ENCODE measurements around the gene NTSR1.
A peak's percentile ranks its signal among the peaks of the same experiment; 100 is the strongest.

The NTSR1 gene

GRCh38 chr20:62811320-62811719, 102.7 kb downstream of the NTSR1 start:
- DNase-seq (ENCODE audit: low read depth in 1 of 2, low spot score in 1 of 2): no peak
- Histone ChIP-seq H3K27ac (replicated peaks) (no peak overlapping the region), H3K27me3 (ENCODE audit: insufficient read depth, poor library complexity, severe bottlenecking) (peaks cover 10% of the 10 kb centered on the region), H3K4me3 (replicated peaks; ENCODE audit: insufficient read depth, low read length) (no peak overlapping the region)
- no peak for TF ChIP-seq CTCF (IDR thresholded peaks at IDR 0.05; ENCODE audit: insufficient read depth, low read length)
- TF ChIP-seq REST (IDR thresholded peaks at IDR 0.05; ENCODE audit: insufficient replicate concordance, low read depth): no peak
- TF ChIP-seq GABPA (IDR thresholded peaks at IDR 0.05; ENCODE audit: low read depth): no peak
- no peak for TF ChIP-seq POLR2AphosphoS5 (IDR thresholded peaks at IDR 0.05; ENCODE audit: low read depth)
- TF ChIP-seq SPI1 (IDR thresholded peaks at IDR 0.05; ENCODE audit: borderline replicate concordance, low read depth): no peak

- no peak for TF ChIP-seq SPI1 (IDR thresholded peaks at IDR 0.05; ENCODE audit: borderline replicate concordance, low read depth)
- peak; percentile 21; the same call in 1 of the 2 replicates for TF ChIP-seq POLR2AphosphoS5 (IDR thresholded peaks at IDR 0.05; ENCODE audit: low read depth)
- no peak for TF ChIP-seq CTCF (IDR thresholded peaks at IDR 0.05; ENCODE audit: insufficient read depth, low read length)
- TF ChIP-seq REST (IDR thresholded peaks at IDR 0.05; ENCODE audit: insufficient replicate concordance, low read depth): no peak
- TF ChIP-seq GABPA (IDR thresholded peaks at IDR 0.05; ENCODE audit: low read depth): no peak
- Histone ChIP-seq H3K27ac (replicated peaks) (no peak overlapping the region), H3K4me3 (replicated peaks; ENCODE audit: insufficient read depth, low read length) (no peak overlapping the region), H3K27me3 (ENCODE audit: insufficient read depth, poor library complexity, severe bottlenecking) (peaks cover 14% of the 10 kb centered on the region)
- DNase-seq (ENCODE audit: low read depth in 1 of 2, low spot score in 1 of 2): no peak
Measured at GRCh38 chr20:62811720-62812119, 103.1 kb downstream of the NTSR1 start.
